Measurements from ENCODE around the gene ZFHX2.

DNA sequence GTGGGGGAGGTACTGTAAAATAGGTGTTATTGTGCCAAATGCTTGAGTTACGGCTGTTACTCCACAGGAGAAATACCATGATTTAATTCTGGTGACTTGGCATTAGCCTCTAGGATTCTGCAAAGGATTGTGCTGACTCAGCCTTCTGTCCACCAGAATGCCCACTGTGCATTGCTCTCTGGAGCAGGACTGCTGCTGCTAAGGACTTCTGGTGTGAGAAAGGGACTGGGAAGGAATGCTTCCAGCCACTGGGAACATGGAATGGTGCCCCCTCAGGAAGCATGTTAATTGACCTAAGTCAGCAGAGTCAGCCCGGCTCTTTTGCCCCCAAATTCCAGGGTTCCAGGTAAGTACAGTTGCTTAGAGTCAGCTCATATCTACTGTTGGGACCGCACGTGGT, 32.9 kb downstream of the ZFHX2 start:
- TF ChIP-seq, protein P1, sequence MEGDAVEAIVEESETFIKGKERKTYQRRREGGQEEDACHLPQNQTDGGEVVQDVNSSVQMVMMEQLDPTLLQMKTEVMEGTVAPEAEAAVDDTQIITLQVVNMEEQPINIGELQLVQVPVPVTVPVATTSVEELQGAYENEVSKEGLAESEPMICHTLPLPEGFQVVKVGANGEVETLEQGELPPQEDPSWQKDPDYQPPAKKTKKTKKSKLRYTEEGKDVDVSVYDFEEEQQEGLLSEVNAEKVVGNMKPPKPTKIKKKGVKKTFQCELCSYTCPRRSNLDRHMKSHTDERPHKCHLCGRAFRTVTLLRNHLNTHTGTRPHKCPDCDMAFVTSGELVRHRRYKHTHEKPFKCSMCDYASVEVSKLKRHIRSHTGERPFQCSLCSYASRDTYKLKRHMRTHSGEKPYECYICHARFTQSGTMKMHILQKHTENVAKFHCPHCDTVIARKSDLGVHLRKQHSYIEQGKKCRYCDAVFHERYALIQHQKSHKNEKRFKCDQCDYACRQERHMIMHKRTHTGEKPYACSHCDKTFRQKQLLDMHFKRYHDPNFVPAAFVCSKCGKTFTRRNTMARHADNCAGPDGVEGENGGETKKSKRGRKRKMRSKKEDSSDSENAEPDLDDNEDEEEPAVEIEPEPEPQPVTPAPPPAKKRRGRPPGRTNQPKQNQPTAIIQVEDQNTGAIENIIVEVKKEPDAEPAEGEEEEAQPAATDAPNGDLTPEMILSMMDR (IDR thresholded peaks at IDR 0.05; ENCODE audit: low read length): no peak
- no peak for TF ChIP-seq EZH2 (IDR thresholded peaks at IDR 0.05; ENCODE audit: borderline replicate concordance, low read length)
